Fibroblast of lung (primary cell): Measurements from ENCODE around the gene CLPTM1. TPM values are rescaled to one million over a fixed set of nuclear protein-coding genes. Genes with fewer than 3 reads are reported as not detected.
A peak's percentile ranks its signal among the peaks of the same experiment; 100 is the strongest.
"Not testable (repeated sequence)": the region's sequence is repeated elsewhere in the genome, so short reads cannot be mapped to it uniquely, and the experiment has no call there.

Experiments
- DNase-seq, 2 donors: peaks; one replicate each; pipeline versions ENCODE4 v3.0.0 to v3.0.0-alpha.2; 2010; ENCODE audit warnings: low read depth in 2 of 2
- H2AFZ ChIP-seq: 2 replicates; pipeline ENCODE4 v1.5.1; 2012; ENCODE audit warnings: low read length, control low read depth, inconsistent platforms
- H3K27ac ChIP-seq: 2 replicates; pipeline ENCODE4 v1.5.1; 2011; ENCODE audit warnings: low read length, control low read depth; ENCODE audit not compliant: insufficient read depth
- H3K27me3 ChIP-seq: 2 replicates; pipeline ENCODE4 v1.5.1; 2011; ENCODE audit warnings: mild to moderate bottlenecking, low read length; ENCODE audit not compliant: control insufficient read depth, insufficient read depth
- H3K36me3 ChIP-seq: 2 replicates; pipeline ENCODE4 v1.5.1; 2011; ENCODE audit warnings: low read length; ENCODE audit not compliant: control insufficient read depth, insufficient read depth
- H3K4me1 ChIP-seq: 2 replicates; pipeline ENCODE4 v1.5.1; 2011; ENCODE audit warnings: low read length; ENCODE audit not compliant: control insufficient read depth, insufficient read depth; ENCODE audit errors: extremely low read depth
- H3K4me2 ChIP-seq: 2 replicates; pipeline ENCODE4 v1.5.1; 2011; ENCODE audit warnings: low read length, control low read depth; ENCODE audit not compliant: insufficient read depth; ENCODE audit errors: extremely low read depth
- H3K4me3 ChIP-seq, 4 experiments: fragments of 200-600 bp in 1 of 4; sonication (generic) in 1 of 4; replicated peaks in 1 of 4; 2 replicates each; pipeline ENCODE4 v1.5.1; 2011 to 2016; ENCODE audit warnings: low read length in 4 of 4, low read depth in 3 of 4, mild to moderate bottlenecking in 3 of 4, control low read depth in 2 of 4, inconsistent platforms in 1 of 4, mixed read lengths in 1 of 4; ENCODE audit not compliant: insufficient read depth in 1 of 4; ENCODE audit errors: control extremely low read depth in 1 of 4
- H3K79me2 ChIP-seq: 2 replicates; pipeline ENCODE4 v1.5.1; 2012; ENCODE audit warnings: mild to moderate bottlenecking, low read length, inconsistent platforms; ENCODE audit not compliant: control insufficient read depth, insufficient read depth
- H3K9ac ChIP-seq: 2 replicates; pipeline ENCODE4 v1.5.1; 2011; ENCODE audit warnings: mild to moderate bottlenecking, low read length, control low read depth; ENCODE audit not compliant: insufficient read depth
- H3K9me3 ChIP-seq: 2 replicates; pipeline ENCODE4 v1.5.1; 2012; ENCODE audit warnings: low read depth, low read length; ENCODE audit not compliant: control insufficient read depth, insufficient read depth
- H4K20me1 ChIP-seq: 2 replicates; pipeline ENCODE4 v1.5.1; 2011; ENCODE audit warnings: low read length; ENCODE audit not compliant: control insufficient read depth, insufficient read depth; ENCODE audit errors: extremely low read depth
- EZH2 ChIP-seq: IDR thresholded peaks from 2 replicates; pipeline ENCODE4 v1.5.1; 2012; ENCODE audit warnings: low read length, control low read depth, mild to moderate bottlenecking; ENCODE audit errors: missing control alignments
- polyA plus RNA-seq, 2 donors: library from polyadenylated mRNA; depleted of rRNA in 1 of 2; stranded (reverse) in 1 of 2; unstranded in 1 of 2; fragments of >200 nt; gene quantifications; 2 replicates each; pipeline ENCODE4 v1.2.1, GENCODE V29; 2011 to 2012; ENCODE audit warnings: missing spikeins in 1 of 2
- total RNA-seq: library from RNA; depleted of rRNA; stranded (reverse); fragments of >200 nt; gene quantifications from 2 replicates; pipeline ENCODE4 v1.2.1, GENCODE V29; 2014
- TF ChIP-seq, protein P1 (sequence below), 2 donors: IDR thresholded peaks in 1 of 2; conservative IDR thresholded peaks in 1 of 2; 1 replicate in 1 of 2; 2 replicates in 1 of 2; pipeline ENCODE4 v1.5.1; 2011 to 2012; ENCODE audit warnings: low read length in 2 of 2, control low read depth in 1 of 2, inconsistent platforms in 1 of 2, low read depth in 1 of 2, mild to moderate bottlenecking in 1 of 2

CLPTM1 gene
- total and polyA plus RNA-seq, 2 donors (not counting 1 experiment from before 2014, with no cell fraction given), result 46.7 to 54.4 TPM

DNA sequence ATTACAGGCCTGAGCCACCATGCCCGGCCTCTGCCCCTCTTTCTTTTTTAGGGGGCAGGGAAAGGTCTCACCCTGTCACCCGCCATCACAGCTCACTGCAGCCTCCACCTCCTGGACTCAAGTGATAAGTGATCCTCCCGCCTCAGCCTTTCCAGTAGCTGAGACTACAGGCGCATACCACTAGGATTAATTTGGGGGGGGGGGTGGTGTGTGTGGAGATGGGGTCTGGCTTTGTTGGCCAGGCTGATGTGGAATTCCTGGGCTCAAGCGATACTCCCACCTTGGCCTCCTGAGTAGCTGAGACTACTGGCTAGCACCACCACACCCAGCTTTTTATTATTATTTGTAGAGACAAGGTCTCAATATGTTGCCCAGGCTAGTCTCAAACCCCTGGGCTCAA is 45.4 kb upstream of the CLPTM1 start:
- no peak overlapping the region for H3K9ac ChIP-seq
- H3K79me2 ChIP-seq, result no peaks in the 10 kb centered on the region
- H3K4me3 ChIP-seq, result no peak overlapping the region
- TF ChIP-seq, protein P1, sequence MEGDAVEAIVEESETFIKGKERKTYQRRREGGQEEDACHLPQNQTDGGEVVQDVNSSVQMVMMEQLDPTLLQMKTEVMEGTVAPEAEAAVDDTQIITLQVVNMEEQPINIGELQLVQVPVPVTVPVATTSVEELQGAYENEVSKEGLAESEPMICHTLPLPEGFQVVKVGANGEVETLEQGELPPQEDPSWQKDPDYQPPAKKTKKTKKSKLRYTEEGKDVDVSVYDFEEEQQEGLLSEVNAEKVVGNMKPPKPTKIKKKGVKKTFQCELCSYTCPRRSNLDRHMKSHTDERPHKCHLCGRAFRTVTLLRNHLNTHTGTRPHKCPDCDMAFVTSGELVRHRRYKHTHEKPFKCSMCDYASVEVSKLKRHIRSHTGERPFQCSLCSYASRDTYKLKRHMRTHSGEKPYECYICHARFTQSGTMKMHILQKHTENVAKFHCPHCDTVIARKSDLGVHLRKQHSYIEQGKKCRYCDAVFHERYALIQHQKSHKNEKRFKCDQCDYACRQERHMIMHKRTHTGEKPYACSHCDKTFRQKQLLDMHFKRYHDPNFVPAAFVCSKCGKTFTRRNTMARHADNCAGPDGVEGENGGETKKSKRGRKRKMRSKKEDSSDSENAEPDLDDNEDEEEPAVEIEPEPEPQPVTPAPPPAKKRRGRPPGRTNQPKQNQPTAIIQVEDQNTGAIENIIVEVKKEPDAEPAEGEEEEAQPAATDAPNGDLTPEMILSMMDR (conservative IDR thresholded peaks at IDR 0.05 in 1 of 2, IDR thresholded peaks at IDR 0.05 in 1 of 2; ENCODE audit: low read depth in 1 of 2, low read length in 2 of 2), result no peak
- TF ChIP-seq EZH2, result no peak
- no peaks in the 10 kb centered on the region for H4K20me1 ChIP-seq
- H3K36me3 ChIP-seq, result no peaks in the 10 kb centered on the region
- H3K4me1 ChIP-seq, result peaks cover 6% of the 10 kb centered on the region
- no peak overlapping the region for H3K4me2 ChIP-seq
- H2AFZ ChIP-seq, result no peak overlapping the region
- peaks cover 9% of the 10 kb centered on the region for H3K27me3 ChIP-seq
- no peak for DNase-seq
- H3K9me3 ChIP-seq, result no peaks in the 10 kb centered on the region
- H3K27ac ChIP-seq, result no peak overlapping the region

DNA sequence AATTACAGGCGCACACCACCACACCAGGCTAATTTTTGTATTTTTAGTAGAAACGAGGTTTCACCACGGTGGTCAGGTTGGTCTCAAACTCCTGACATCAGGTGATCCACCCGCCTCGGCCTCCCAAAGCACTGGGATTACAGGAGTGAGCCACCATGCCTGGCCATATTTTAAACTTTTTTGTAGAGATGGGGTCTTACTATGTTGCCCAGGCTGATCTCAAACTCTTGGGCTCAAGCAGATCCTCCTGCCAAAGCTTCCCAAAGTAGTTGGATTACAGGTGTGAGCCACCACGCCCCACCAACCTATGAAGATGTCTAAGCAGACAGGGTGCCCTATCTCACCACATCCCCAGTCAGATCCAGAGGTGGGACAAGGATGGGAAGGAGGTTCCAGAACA is 43.3 kb upstream of the CLPTM1 start:
- H3K27me3 ChIP-seq, H3K4me1 ChIP-seq, H3K4me2 ChIP-seq, DNase-seq, H3K27ac ChIP-seq, H3K79me2 ChIP-seq, H3K4me3 ChIP-seq, H2AFZ ChIP-seq, H4K20me1 ChIP-seq, H3K9me3 ChIP-seq, H3K9ac ChIP-seq, H3K36me3 ChIP-seq: not testable (repeated sequence)

DNA sequence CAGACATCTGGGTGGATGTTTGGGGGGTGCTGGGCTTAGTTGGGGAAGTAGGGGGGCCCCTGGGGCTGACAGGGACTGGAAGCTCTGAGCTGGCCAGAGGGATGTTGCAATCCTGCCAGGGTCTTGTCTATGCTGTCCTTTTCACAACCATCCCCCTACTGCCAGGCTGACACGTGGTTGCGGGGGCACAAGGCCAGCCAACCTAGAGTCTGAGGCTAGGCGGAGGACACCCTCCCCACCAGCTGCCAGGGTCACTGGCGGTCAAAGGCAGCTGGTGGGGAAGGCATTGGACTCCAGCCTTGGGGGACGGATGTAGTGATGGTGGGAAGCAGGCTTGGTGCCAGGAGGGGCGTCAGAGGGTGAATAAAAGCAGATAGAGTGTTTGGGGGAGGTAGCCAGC is 42.3 kb upstream of the CLPTM1 start:
- no peaks in the 10 kb centered on the region for H3K9me3 ChIP-seq
- H3K27ac ChIP-seq, result no peak overlapping the region
- TF ChIP-seq, protein P1 (conservative IDR thresholded peaks at IDR 0.05 in 1 of 2, IDR thresholded peaks at IDR 0.05 in 1 of 2; ENCODE audit: low read depth in 1 of 2, low read length in 2 of 2), result no peak
- TF ChIP-seq EZH2, result no peak
- no peak overlapping the region for H3K4me3 ChIP-seq
- DNase-seq, result peak in 1 of 2 donors; percentile 55
- H3K27me3 ChIP-seq, result no peaks in the 10 kb centered on the region
- H4K20me1 ChIP-seq, result no peaks in the 10 kb centered on the region
- no peaks in the 10 kb centered on the region for H3K36me3 ChIP-seq
- no peaks in the 10 kb centered on the region for H3K79me2 ChIP-seq
- H3K9ac ChIP-seq, result no peak overlapping the region
- H3K4me2 ChIP-seq, result no peak overlapping the region
- no peak overlapping the region for H2AFZ ChIP-seq
- peaks cover 6% of the 10 kb centered on the region for H3K4me1 ChIP-seq

DNA sequence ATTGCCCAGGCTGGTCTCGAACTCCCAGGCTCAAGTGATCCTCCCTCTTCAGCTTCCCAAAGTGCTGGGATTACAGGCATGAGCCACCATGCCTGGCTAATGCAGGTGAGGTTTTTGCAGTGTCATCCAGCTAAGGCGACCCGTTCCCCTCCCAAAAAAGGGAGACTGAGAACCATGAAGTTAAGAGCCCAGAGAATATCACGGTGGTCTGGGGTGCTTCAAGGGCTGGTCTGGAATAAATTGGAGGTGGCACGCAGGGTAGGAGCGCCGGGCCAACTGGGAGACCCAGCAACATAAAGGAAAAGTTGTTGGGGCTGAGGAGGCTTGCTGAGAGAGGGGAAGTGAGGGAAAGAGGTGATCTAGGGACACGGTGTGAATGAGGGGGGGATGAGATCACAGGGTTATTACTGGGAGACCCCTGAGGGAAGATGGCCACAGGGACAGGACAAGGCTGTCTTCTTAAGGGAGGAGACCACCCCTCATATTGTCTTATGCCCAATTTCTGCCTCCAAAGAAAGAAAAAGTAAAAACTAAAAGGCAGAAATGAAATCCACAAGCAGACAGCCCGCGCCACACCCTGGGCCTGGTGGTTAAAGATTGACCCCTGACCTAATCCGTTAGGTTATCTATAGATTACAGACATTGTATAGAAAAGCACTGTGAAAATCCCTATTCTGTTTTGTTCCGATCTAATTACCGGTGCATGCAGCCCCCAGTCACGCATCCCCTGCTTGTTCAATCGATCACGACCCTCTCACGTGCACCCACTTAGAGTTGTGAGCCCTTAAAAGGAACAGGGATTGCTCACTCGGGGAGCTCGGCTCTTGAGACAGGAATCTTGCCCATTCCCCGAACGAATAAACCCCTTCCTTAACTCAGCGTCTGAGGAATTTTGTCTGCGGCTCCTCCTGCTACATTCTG is 41.4 kb upstream of the CLPTM1 start:
- H4K20me1 ChIP-seq, H3K27me3 ChIP-seq, H3K9me3 ChIP-seq, H2AFZ ChIP-seq, H3K27ac ChIP-seq, H3K36me3 ChIP-seq, H3K79me2 ChIP-seq, DNase-seq, H3K9ac ChIP-seq, H3K4me1 ChIP-seq: not testable (repeated sequence)
- H3K4me3 ChIP-seq, result peak overlapping the region in 1 of 4 experiments; percentile 65
- peak overlapping the region; percentile 79 for H3K4me2 ChIP-seq

DNA sequence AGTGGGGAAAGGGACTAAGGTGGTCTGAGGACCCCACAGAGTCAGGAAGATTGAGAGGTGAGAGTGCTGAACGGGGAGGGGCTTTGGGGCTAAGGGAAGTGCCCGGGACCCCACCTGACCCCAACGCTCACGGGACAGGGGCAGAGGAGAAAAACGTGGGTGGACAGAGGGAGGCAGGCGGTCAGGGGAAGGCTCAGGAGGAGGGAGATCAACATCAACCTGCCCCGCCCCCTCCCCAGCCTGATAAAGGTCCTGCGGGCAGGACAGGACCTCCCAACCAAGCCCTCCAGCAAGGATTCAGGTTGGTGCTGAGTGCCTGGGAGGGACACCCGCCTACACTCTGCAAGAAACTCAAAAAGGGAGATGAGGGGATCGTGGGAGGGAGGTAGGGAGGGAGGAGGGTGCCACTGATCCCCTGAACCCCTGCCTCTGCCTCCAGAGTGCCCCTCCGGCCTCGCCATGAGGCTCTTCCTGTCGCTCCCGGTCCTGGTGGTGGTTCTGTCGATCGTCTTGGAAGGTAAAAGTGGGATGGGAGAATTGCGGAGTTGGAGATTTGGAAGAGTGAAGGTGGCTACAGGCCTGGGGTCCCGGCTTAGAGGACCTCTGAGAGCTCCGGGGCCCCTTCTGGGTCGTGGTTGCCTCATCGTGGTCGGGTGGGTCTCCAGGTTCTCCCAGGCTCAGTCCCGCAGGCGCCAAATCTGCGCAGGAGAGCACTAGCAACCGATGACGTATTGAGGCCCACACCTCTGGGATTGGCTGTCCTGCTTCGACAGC is 40.6 kb upstream of the CLPTM1 start, which contains the start of gene APOC1:
APOC1 (plus strand) TSS at position 176 of the 774 bp plus-strand sequence; CDS start at position 460, 284 bp downstream.
- H3K27me3 ChIP-seq, result not testable (repeated sequence)

More for the DNA sequence above, 40.6 kb upstream of the CLPTM1 start, which contains the start of gene APOC1:
- H3K27ac ChIP-seq, result peak within 1 kb of the TSS; percentile 82
- H3K4me1 ChIP-seq, H3K36me3 ChIP-seq, H4K20me1 ChIP-seq, H3K9me3 ChIP-seq, H3K79me2 ChIP-seq: not testable (repeated sequence)
- peak within 1 kb of the TSS; percentile 85 for H2AFZ ChIP-seq
- DNase-seq, result peak; percentile 65 to 82
- H3K9ac ChIP-seq, result peak within 1 kb of the TSS; percentile 72
- H3K4me2 ChIP-seq, result peak within 1 kb of the TSS; percentile 79
- H3K4me3 ChIP-seq, result peak within 1 kb of the TSS; percentile 37 to 65 (median 48)
